ENCODE results near the gene ADGRA3.

Gene ADGRA3

DNA sequence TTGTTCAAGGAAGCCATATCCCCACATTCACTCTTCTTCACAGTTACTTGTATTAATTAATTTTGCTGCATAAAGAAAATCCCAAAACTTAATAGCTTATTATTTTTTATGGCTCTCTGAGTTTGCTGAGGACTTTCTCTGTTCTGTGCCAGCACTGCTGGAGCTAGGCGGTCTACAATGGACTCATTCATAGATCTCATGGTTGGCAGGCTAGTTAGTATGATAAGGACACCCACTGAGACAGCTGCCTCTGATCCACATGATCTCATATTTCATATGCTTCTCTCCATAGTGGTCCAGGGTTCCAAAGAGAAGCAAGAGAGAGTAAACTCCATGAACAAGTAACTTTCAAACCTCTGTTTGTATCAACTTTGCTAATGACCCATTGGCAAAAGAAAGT, 170.2 kb downstream of the ADGRA3 start:
- DNase-seq = no peak

DNA sequence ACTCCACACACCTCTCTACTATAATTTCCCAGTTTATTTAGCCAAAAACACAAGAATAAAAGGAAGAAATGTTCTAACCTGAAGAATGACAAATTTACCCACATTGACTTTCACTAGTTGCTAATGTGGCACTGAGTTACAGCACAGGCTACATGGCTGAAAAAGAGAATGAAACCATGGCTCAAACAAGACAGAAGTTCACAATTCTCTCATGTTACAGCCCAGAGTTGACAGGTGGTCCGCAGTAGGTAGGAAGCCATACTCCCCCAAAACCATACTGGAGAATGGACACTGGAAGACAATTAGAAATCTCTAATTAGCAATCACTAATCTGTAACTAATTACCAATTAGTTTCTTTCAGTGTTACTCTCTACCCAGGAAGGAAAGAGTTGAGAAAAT, 170.8 kb downstream of the ADGRA3 start:
- no peak for DNase-seq

DNA sequence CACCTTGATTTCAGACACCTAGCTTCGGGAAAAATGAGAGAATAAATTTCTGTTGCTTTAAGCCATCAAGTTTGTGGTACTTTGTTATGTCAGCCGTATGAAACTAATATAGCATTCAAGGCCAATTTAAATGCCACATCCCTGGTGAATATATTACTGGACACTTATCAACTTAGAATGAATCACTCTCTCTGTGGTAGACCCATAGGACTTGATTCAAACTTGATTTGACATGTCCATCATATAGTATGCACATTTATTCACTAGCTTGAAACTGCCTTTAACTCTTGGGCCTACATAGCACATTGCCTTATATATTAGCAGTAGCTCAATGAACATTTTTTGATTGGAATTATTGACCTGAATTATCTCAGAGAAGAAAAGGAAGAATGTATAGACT, 172.3 kb downstream of the ADGRA3 start:
- no peak for DNase-seq

DNA sequence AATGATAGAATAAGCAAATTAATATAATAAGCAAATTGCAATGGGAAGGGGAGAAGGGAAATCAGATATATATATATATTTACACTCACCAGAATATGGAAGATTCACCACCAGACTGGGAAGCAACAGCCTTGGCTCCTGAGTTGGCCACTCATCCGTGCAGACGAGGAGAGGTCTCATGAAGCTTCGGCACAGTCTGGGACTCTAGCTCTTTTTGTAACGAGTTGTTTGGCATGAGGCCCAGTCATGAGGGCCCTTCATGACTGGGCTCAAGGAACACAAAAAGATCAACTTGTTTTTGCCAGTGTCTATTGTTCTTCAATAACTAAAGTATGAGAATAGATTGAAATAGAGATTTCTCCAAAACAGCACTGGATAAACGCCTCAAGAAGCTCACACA, 176.4 kb downstream of the ADGRA3 start:
- DNase-seq = no peak

DNA sequence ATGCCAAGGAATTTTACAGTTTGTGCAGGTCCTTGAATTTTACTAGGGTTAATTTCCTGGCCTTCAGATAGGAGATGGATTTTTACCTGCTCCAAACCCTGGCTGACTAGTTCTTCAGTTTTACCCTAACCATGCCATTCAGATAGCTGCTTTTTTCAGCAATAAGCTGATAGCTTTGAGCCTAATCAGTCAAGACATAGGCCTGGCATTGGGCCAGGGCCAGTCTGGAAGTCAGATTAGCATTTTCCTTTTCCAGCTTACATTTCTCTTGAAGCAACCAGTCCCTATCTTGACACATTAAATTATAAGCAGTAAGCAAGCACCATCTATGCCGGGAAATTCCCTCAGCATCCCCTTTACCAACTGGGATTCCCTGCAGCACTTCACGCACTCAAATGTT, 177.1 kb downstream of the ADGRA3 start:
- DNase-seq = no peak

All from NCI-H226 (cell line).